Kidney (tissue), 14 donors: ENCODE data around the gene CXCR5. TPM values are rescaled to one million over a fixed set of nuclear protein-coding genes. Genes with fewer than 3 reads are reported as not detected.

Source experiments
- DNase-seq, 5 donors: peaks; one replicate each; pipeline ENCODE4 v3.0.0-alpha.2; 2013 to 2020
- FAIRE-seq: peaks from 2 replicates; lab custom pipeline; 2012; peaks lifted over from hg19 to GRCh38; lab: Jason Lieb, UNC
- H3K27ac ChIP-seq, 2 donors: one replicate each; pipeline ENCODE4 v1.7.0; 2013; ENCODE audit warnings: low read depth in 2 of 2, low read length in 2 of 2, inconsistent platforms in 1 of 2
- H3K27me3 ChIP-seq: one replicate; pipeline ENCODE4 v1.7.1; 2013; ENCODE audit warnings: low read length, inconsistent platforms; ENCODE audit not compliant: control insufficient read depth, insufficient read depth
- H3K36me3 ChIP-seq, 3 donors: one replicate each; pipeline versions ENCODE4 v1.7.0 to v1.7.1; 2013; ENCODE audit warnings: low read length in 3 of 3, control low read depth in 1 of 3, inconsistent platforms in 1 of 3; ENCODE audit not compliant: insufficient read depth in 3 of 3, control insufficient read depth in 2 of 3
- H3K4me1 ChIP-seq, 3 donors: one replicate each; pipeline versions ENCODE4 v1.7.0 to v1.7.1; 2013; ENCODE audit warnings: low read length in 3 of 3, inconsistent platforms in 1 of 3, low read depth in 1 of 3; ENCODE audit not compliant: control insufficient read depth in 2 of 3, insufficient read depth in 2 of 3
- H3K4me3 ChIP-seq, 3 donors: one replicate each; pipeline versions ENCODE4 v1.7.0 to v1.8.1; 2013; ENCODE audit warnings: low read length in 3 of 3, control low read depth in 1 of 3, inconsistent platforms in 1 of 3
- H3K9ac ChIP-seq, 3 donors: one replicate each; pipeline versions ENCODE4 v1.7.0 to v1.7.1; 2013; ENCODE audit warnings: low read length in 3 of 3, control low read depth in 1 of 3, inconsistent platforms in 1 of 3
- H3K9me3 ChIP-seq, 3 donors: one replicate each; pipeline versions ENCODE4 v1.7.0 to v1.7.1; 2013; ENCODE audit warnings: low read length in 3 of 3, control low read depth in 1 of 3, inconsistent platforms in 1 of 3; ENCODE audit not compliant: control insufficient read depth in 2 of 3, insufficient read depth in 1 of 3
- intact Hi-C: fragments of 100-400 bp; cut with DNase I; formaldehyde crosslinking; loops from one replicate; pipeline ENCODE4 v1.11.1; 2022
- polyA plus RNA-seq: library from polyadenylated mRNA; stranded (reverse); fragments of 350-450 nt; fragmentation: Illumina TruSeq; extraction: RNeasy Lipid Tissue Mini Kit (QIAGEN cat#74804); gene quantifications from one replicate; pipeline ENCODE4 v1.2.3, GENCODE V29; 2014; ENCODE audit warnings: low read depth, low replicate concordance; ENCODE audit not compliant: insufficient read depth
- total RNA-seq: library from RNA; stranded (reverse); fragmentation: NEBNext Ultra II Directional; extraction: Animal tissue kit (Norgen Biotek cat#: 25700); gene quantifications from one replicate; pipeline ENCODE4 v1.2.1, GENCODE V29; 2021
- TF ChIP-seq, protein P1 (sequence below): IDR thresholded peaks from 3 replicates; pipeline ENCODE4 v1.5.1; 2012; ENCODE audit warnings: mild to moderate bottlenecking, moderate library complexity, borderline replicate concordance; ENCODE audit not compliant: insufficient read depth; ENCODE audit errors: extremely low read depth
- donor health status: control.
- donor health status: control.
- donor health status: control.
- donor health status: control.
- donor health status: control.
- donor health status: DM: yes; HTN: yes; CAD: no.
- donor health status: Normal renal cell carcinoma (clear cell type).

CXCR5 gene
- total and polyA plus RNA-seq, 2 donors from 2014 or later, result 1.1 TPM; not detected in 1

DNA sequence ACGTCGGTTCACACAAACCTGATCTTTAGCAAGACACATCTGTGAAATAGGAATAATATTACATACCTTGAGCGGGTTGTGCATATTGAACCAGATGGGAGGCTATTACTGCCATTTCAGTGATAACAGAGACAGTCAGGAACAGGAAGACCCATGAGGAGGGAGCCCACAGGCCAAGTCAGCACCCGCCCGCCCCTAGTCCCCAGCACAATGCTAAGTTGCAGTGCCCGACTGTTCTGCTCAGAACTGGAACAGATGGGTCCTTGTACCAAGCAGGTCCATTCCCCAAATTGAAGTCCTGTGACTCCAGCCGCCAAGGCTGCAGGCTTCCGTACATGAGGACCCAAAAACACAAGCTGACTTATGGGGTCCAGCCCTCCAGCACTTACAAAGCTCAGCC is 9.3 kb downstream of the CXCR5 start:
- Histone ChIP-seq H3K36me3 (no peaks in the 10 kb centered on the region), H3K4me3 (no peak overlapping the region), H3K9me3 (no peaks in the 10 kb centered on the region), H3K27ac (no peak overlapping the region), H3K9ac (no peak overlapping the region), H3K4me1 (peaks cover 0 to 17% (median 8%) of the 10 kb centered on the region in 3 donors), H3K27me3 (no peaks in the 10 kb centered on the region)
- intact Hi-C loops, result no loop called here
- TF ChIP-seq, protein P1, sequence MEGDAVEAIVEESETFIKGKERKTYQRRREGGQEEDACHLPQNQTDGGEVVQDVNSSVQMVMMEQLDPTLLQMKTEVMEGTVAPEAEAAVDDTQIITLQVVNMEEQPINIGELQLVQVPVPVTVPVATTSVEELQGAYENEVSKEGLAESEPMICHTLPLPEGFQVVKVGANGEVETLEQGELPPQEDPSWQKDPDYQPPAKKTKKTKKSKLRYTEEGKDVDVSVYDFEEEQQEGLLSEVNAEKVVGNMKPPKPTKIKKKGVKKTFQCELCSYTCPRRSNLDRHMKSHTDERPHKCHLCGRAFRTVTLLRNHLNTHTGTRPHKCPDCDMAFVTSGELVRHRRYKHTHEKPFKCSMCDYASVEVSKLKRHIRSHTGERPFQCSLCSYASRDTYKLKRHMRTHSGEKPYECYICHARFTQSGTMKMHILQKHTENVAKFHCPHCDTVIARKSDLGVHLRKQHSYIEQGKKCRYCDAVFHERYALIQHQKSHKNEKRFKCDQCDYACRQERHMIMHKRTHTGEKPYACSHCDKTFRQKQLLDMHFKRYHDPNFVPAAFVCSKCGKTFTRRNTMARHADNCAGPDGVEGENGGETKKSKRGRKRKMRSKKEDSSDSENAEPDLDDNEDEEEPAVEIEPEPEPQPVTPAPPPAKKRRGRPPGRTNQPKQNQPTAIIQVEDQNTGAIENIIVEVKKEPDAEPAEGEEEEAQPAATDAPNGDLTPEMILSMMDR, result no peak
- FAIRE-seq (no peak), DNase-seq (no peak)

- FAIRE-seq, result no peak
Observed at GRCh38 chr11:118893662-118894061, 10.0 kb downstream of the CXCR5 start.

GRCh38 chr11:118894192-118894591 is 10.5 kb downstream of the CXCR5 start:
- Histone ChIP-seq H3K4me1 (peaks cover 0 to 10% (median 0%) of the 10 kb centered on the region in 3 donors), H3K27ac (no peak overlapping the region), H3K9ac (no peak overlapping the region), H3K9me3 (no peaks in the 10 kb centered on the region), H3K27me3 (no peaks in the 10 kb centered on the region), H3K36me3 (peaks cover 0 to 3% (median 0%) of the 10 kb centered on the region in 3 donors), H3K4me3 (no peak overlapping the region)
- intact Hi-C loops, result no loop called here
- TF ChIP-seq, protein P1, result no peak
- FAIRE-seq, result no peak
- DNase-seq, result peak in 1 of 5 donors; percentile 55

More at GRCh38 chr11:118893662-118894061, 10.0 kb downstream of the CXCR5 start:
- Histone ChIP-seq H3K9ac (no peak overlapping the region), H3K27me3 (no peaks in the 10 kb centered on the region), H3K4me3 (no peak overlapping the region), H3K9me3 (no peaks in the 10 kb centered on the region), H3K36me3 (peaks cover 0 to 2% (median 0%) of the 10 kb centered on the region in 3 donors), H3K4me1 (peaks cover 0 to 12% (median 1%) of the 10 kb centered on the region in 3 donors), H3K27ac (no peak overlapping the region)
- peak in 1 of 5 donors; percentile 71 for DNase-seq
- TF ChIP-seq, protein P1, result no peak
- intact Hi-C loops, result no loop called here
